GM18502 (cell line): ENCODE measurements around the gene RYR2.
"Not testable (repeated sequence)": the region's sequence is repeated elsewhere in the genome, so short reads cannot be mapped to it uniquely, and the experiment has no call there.

Source experiments
- ATAC-seq: cut with Tn5 transposase; IDR thresholded peaks from one replicate; pipeline ENCODE4 v1.9.1; 2021; ENCODE audit warnings: mild to moderate bottlenecking; ENCODE audit not compliant: unreplicated experiment, poor library complexity

Gene RYR2

GRCh38 chr1:237070519-237070918, 28.5 kb downstream of the RYR2 start:
- ATAC-seq, result no peak

- ATAC-seq, result no peak
Observed at GRCh38 chr1:237071641-237072420, 29.8 kb downstream of the RYR2 start.

- no peak for ATAC-seq
Observed at GRCh38 chr1:237074371-237075117, 32.6 kb downstream of the RYR2 start.

GRCh38 chr1:237084341-237085077, 42.5 kb downstream of the RYR2 start:
- no peak for ATAC-seq

GRCh38 chr1:237091691-237092090, 49.7 kb downstream of the RYR2 start:
- no peak for ATAC-seq

- ATAC-seq, result no peak
Observed at GRCh38 chr1:237093691-237094090, 51.7 kb downstream of the RYR2 start.

GRCh38 chr1:237098541-237098940, 56.6 kb downstream of the RYR2 start:
- no peak for ATAC-seq

- no peak for ATAC-seq
Observed at GRCh38 chr1:237103021-237103420, 61.0 kb downstream of the RYR2 start.

GRCh38 chr1:237104096-237104495, 62.1 kb downstream of the RYR2 start:
- no peak for ATAC-seq

GRCh38 chr1:237105826-237106225, 63.8 kb downstream of the RYR2 start:
- no peak for ATAC-seq

- no peak for ATAC-seq
Observed at GRCh38 chr1:237108297-237109040, 66.5 kb downstream of the RYR2 start.

GRCh38 chr1:237111807-237112206, 69.8 kb downstream of the RYR2 start:
- ATAC-seq, result no peak

- no peak for ATAC-seq
Observed at GRCh38 chr1:237112663-237113062, 70.7 kb downstream of the RYR2 start.

GRCh38 chr1:237115035-237115434, 73.1 kb downstream of the RYR2 start:
- no peak for ATAC-seq

GRCh38 chr1:237119091-237119490, 77.1 kb downstream of the RYR2 start:
- no peak for ATAC-seq

GRCh38 chr1:237120683-237121082, 78.7 kb downstream of the RYR2 start:
- no peak for ATAC-seq

GRCh38 chr1:237124856-237125462, 83.0 kb downstream of the RYR2 start:
- ATAC-seq, result no peak

- ATAC-seq, result no peak
Observed at GRCh38 chr1:237126180-237126579, 84.2 kb downstream of the RYR2 start.

- ATAC-seq, result not testable (repeated sequence)
Observed at GRCh38 chr1:237127301-237127700, 85.3 kb downstream of the RYR2 start.

- ATAC-seq, result no peak
Observed at GRCh38 chr1:237133921-237134320, 91.9 kb downstream of the RYR2 start.
